HG03095 (cell line): ENCODE data around the gene C1QA.
"Not testable (repeated sequence)": the region's sequence is repeated elsewhere in the genome, so short reads cannot be mapped to it uniquely, and the experiment has no call there.

Source experiments
- ATAC-seq: cut with Tn5 transposase; IDR thresholded peaks from one replicate; pipeline ENCODE4 v1.9.1; 2021; ENCODE audit warnings: moderate library complexity; ENCODE audit not compliant: unreplicated experiment

The C1QA gene

GRCh38 chr1:22639286-22639685, 2.9 kb downstream of the C1QA start:
- no peak for ATAC-seq

GRCh38 chr1:22641247-22641646, 4.8 kb downstream of the C1QA start:
- ATAC-seq, result no peak

- no peak for ATAC-seq
These were observed 5.6 kb downstream of the C1QA start for GRCh38 chr1:22641906-22642636.

GRCh38 chr1:22643381-22643780, 7.0 kb downstream of the C1QA start, which contains the start of gene C1QC:
Gene C1QC (plus strand): TSS chr1:22643633. CDS start chr1:22644024, 391 bp downstream.
- ATAC-seq, result no peak

- no peak for ATAC-seq
These were observed 7.5 kb downstream of the C1QA start for GRCh38 chr1:22643928-22644327.

GRCh38 chr1:22645931-22646330, 9.5 kb downstream of the C1QA start:
- ATAC-seq, result no peak

- ATAC-seq, result no peak
These were observed 10.0 kb downstream of the C1QA start for GRCh38 chr1:22646384-22646783.

GRCh38 chr1:22650089-22650693, 13.8 kb downstream of the C1QA start:
- no peak for ATAC-seq

- ATAC-seq, result no peak
These were observed 15.8 kb downstream of the C1QA start for GRCh38 chr1:22651941-22652856.

GRCh38 chr1:22652881-22653316, 16.5 kb downstream of the C1QA start, which contains the start of gene C1QB:
Gene C1QB (plus strand): TSS chr1:22653236. CDS start chr1:22659463, 6,227 bp downstream.
- no peak for ATAC-seq

- no peak for ATAC-seq
These were observed 18.3 kb downstream of the C1QA start for GRCh38 chr1:22654692-22655091.

GRCh38 chr1:22658385-22659163, 22.1 kb downstream of the C1QA start:
- ATAC-seq, result no peak

- ATAC-seq, result no peak
These were observed 24.4 kb downstream of the C1QA start for GRCh38 chr1:22660716-22661241.

GRCh38 chr1:22661880-22662279, 25.5 kb downstream of the C1QA start:
- ATAC-seq, result no peak

GRCh38 chr1:22662318-22662717, 25.9 kb downstream of the C1QA start:
- ATAC-seq, result no peak

- ATAC-seq, result no peak
These were observed 26.6 kb downstream of the C1QA start for GRCh38 chr1:22662986-22663408.

- no peak for ATAC-seq
These were observed 29.3 kb downstream of the C1QA start for GRCh38 chr1:22665752-22666151.

- ATAC-seq, result no peak
These were observed 30.0 kb downstream of the C1QA start for GRCh38 chr1:22666412-22666811.

- not testable (repeated sequence) for ATAC-seq
These were observed 32.4 kb downstream of the C1QA start for GRCh38 chr1:22668840-22669239.

- no peak for ATAC-seq
These were observed 34.0 kb downstream of the C1QA start for GRCh38 chr1:22670352-22670975.
